Thyroid gland (tissue), 4 donors: ENCODE data around the gene DENND2D. TPM values are rescaled to one million over a fixed set of nuclear protein-coding genes. Genes with fewer than 3 reads are reported as not detected.

ENCODE experiments used
- DNase-seq, 2 donors: peaks; one replicate each; pipeline ENCODE4 v3.0.0-alpha.2; 2019
- H3K27ac ChIP-seq, 3 donors: fragments of 200-600 bp; sonication (generic); 1 replicate in 2 of 3; 2 replicates in 1 of 3; pipeline ENCODE4 v1.5.1; 2016 to 2019; ENCODE audit warnings: mild to moderate bottlenecking in 1 of 3, moderate library complexity in 1 of 3
- H3K27me3 ChIP-seq: fragments of 200-600 bp; sonication (generic); one replicate; pipeline ENCODE4 v1.5.1; 2019
- H3K36me3 ChIP-seq, 2 donors: fragments of 200-600 bp; sonication (generic); one replicate each; pipeline ENCODE4 v1.5.1; 2016 to 2019
- H3K4me1 ChIP-seq, 2 donors: fragments of 200-600 bp; sonication (generic); one replicate each; pipeline ENCODE4 v1.5.1; 2017 to 2019
- H3K4me3 ChIP-seq, 3 donors: fragments of 200-600 bp; sonication (generic); replicated peaks in 1 of 3; 1 replicate in 2 of 3; 2 replicates in 1 of 3; pipeline ENCODE4 v1.5.1; 2016; ENCODE audit warnings: mild to moderate bottlenecking in 1 of 3
- H3K9me3 ChIP-seq: fragments of 200-600 bp; sonication (generic); one replicate; pipeline ENCODE4 v1.5.1; 2017
- POLR2A ChIP-seq, 2 donors: fragments of 450-650 bp; IDR thresholded peaks; one replicate each; pipeline ENCODE4 v1.6.1; 2017; ENCODE audit warnings: antibody characterized with exemption in 2 of 2, mild to moderate bottlenecking in 2 of 2, moderate library complexity in 1 of 2
- WGBS, 2 donors: methylation state at CpG; one replicate each; pipeline ENCODE4 v1.1.5; 2017; 5-methylcytosine and 5-hydroxymethylcytosine counted together
- intact Hi-C: fragments of 100-400 bp; cut with DNase I; formaldehyde crosslinking; loops from one replicate; pipeline ENCODE4 v1.15.1; 2023
- total RNA-seq, 4 donors: library from RNA; depleted of rRNA; stranded (reverse); fragments of >200 nt; gene quantifications; one replicate each; pipeline ENCODE4 v1.2.3, GENCODE V29; 2016
- TF ChIP-seq, protein P1 (sequence below), 6 experiments: fragments of 200-600 bp in 3 of 6; fragments of 450-650 bp in 3 of 6; sonication (generic) in 3 of 6; IDR thresholded peaks; one replicate each; pipeline ENCODE4 v1.5.1; 2016 to 2019; ENCODE audit warnings: antibody characterized with exemption in 6 of 6, mild to moderate bottlenecking in 2 of 6, inconsistent platforms in 1 of 6, moderate library complexity in 1 of 6

DENND2D gene
- total RNA-seq, 4 donors from 2014 or later: 45.1 to 53.3 (median 49.4) TPM

DNA sequence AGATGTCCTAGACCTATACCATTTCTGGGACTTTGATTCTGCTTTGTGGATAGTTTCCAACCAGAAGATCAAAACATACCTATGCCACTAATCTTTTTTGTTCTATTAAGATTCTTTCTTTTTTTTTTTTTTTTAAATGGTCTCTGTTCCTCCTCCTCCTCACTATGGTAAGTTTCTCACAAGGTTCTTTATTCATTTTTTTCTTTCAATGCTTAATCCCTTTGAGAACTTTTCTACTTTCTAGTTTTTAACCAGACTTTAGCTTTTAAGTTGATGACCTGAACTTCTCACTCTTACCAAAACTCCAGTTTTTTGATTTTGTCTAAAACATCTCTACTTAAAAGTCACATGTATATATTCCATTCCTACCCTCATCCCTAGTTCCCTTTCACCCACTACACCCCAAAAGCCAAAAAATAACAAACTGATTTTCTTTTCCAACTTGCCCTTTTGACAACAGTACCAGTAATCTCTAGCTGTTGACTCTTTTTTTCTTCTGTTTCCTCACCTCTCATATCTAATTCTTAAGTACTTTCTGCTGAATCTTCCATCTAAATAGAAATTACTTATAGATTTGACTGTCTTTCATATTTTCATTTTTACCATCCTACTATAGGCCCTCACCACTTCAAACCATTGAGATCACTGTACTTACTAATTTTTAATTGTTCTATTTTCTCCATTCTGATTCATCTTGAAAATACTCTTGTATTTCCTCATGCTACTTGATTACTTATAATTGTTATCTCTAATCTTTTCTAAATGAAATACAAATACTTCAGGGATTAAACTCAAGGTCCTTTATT lies 54.3 kb downstream of the DENND2D start:
- no peaks in the 10 kb centered on the region for H3K9me3 ChIP-seq
- H3K27me3 ChIP-seq: no peaks in the 10 kb centered on the region
- H3K27ac ChIP-seq: no peak overlapping the region
- DNase-seq: no peak
- peaks cover 3 to 4% of the 10 kb centered on the region in 2 donors for H3K4me1 ChIP-seq
- TF ChIP-seq POLR2A (IDR thresholded peaks at IDR 0.05): no peak
- TF ChIP-seq, protein P1, sequence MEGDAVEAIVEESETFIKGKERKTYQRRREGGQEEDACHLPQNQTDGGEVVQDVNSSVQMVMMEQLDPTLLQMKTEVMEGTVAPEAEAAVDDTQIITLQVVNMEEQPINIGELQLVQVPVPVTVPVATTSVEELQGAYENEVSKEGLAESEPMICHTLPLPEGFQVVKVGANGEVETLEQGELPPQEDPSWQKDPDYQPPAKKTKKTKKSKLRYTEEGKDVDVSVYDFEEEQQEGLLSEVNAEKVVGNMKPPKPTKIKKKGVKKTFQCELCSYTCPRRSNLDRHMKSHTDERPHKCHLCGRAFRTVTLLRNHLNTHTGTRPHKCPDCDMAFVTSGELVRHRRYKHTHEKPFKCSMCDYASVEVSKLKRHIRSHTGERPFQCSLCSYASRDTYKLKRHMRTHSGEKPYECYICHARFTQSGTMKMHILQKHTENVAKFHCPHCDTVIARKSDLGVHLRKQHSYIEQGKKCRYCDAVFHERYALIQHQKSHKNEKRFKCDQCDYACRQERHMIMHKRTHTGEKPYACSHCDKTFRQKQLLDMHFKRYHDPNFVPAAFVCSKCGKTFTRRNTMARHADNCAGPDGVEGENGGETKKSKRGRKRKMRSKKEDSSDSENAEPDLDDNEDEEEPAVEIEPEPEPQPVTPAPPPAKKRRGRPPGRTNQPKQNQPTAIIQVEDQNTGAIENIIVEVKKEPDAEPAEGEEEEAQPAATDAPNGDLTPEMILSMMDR (IDR thresholded peaks at IDR 0.05): no peak
- intact Hi-C loops: no loop called here
- H3K36me3 ChIP-seq: peaks cover 0 to 10% of the 10 kb centered on the region in 2 donors
- H3K4me3 ChIP-seq: no peak overlapping the region

DNA sequence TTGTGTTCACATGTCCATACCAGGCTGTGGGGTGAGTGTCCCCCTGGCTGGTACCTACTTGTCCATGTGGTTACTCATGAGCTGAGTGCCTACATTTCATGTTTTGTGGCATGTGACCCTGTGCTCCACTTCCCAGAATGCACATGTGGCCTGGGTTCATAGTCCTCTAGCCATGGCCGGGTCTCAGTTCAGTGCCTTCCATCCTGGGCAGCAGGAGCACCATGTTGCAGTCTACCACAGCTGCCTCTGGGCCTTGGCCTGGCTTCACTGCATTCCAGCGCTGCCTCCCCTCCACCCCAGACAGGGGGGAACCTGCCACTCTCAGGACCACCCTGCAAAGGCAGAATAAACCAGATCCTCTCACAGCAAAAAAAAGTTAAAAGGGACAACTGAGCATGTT lies 54.9 kb downstream of the DENND2D start:
- WGBS, 2 donors: 89 to 90% methylated on average over 2 of the region's 2 CpGs
- H3K27ac ChIP-seq: no peak overlapping the region
- H3K27me3 ChIP-seq: no peaks in the 10 kb centered on the region
- peaks cover 0 to 10% of the 10 kb centered on the region in 2 donors for H3K36me3 ChIP-seq
- H3K4me3 ChIP-seq: no peak overlapping the region
- intact Hi-C loops: no loop called here
- H3K4me1 ChIP-seq: peaks cover 5 to 9% of the 10 kb centered on the region in 2 donors
- no peaks in the 10 kb centered on the region for H3K9me3 ChIP-seq
- TF ChIP-seq POLR2A (IDR thresholded peaks at IDR 0.05): no peak
- TF ChIP-seq, protein P1 (IDR thresholded peaks at IDR 0.05): no peak
- DNase-seq: no peak

DNA sequence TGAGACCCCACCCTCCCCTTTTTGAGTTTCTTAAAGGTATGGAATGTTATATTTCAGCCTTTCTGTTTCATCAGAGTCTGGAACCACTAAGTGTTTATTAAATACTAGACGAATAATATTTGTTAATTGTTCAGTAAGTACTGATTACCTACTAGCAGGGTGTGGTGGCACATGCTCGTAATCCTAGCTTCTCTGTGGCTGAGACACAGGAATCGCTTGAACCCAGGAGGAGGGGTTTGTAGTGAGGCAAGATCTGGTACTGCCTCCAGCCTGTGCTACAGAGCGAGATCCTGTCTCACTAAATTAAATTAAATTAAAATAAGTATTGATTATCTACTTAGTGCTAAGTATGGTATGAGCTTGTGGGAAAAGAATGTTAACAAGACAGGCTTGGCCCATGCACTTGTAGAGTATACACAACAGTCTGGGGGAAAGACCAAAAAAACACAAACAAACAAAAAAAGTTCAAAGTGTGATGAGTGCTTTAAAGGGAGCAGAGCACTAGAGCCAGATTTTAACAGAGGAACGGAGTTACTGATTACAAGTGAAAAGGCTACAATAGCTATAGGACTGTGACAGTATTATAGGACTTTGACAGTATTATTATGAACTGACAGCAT lies 58.0 kb downstream of the DENND2D start:
- Histone ChIP-seq H3K27me3 (no peaks in the 10 kb centered on the region), H3K4me3 (no peak overlapping the region), H3K9me3 (no peaks in the 10 kb centered on the region), H3K27ac (no peak overlapping the region), H3K4me1 (peaks cover 9 to 14% of the 10 kb centered on the region in 2 donors), H3K36me3 (no peaks in the 10 kb centered on the region)
- TF ChIP-seq, protein P1 (IDR thresholded peaks at IDR 0.05): no peak
- TF ChIP-seq POLR2A (IDR thresholded peaks at IDR 0.05): no peak
- DNase-seq: no peak
- intact Hi-C loops: no loop called here
- WGBS, 2 donors: 82 to 83% methylated on average over 5 of the region's 5 CpGs

DNA sequence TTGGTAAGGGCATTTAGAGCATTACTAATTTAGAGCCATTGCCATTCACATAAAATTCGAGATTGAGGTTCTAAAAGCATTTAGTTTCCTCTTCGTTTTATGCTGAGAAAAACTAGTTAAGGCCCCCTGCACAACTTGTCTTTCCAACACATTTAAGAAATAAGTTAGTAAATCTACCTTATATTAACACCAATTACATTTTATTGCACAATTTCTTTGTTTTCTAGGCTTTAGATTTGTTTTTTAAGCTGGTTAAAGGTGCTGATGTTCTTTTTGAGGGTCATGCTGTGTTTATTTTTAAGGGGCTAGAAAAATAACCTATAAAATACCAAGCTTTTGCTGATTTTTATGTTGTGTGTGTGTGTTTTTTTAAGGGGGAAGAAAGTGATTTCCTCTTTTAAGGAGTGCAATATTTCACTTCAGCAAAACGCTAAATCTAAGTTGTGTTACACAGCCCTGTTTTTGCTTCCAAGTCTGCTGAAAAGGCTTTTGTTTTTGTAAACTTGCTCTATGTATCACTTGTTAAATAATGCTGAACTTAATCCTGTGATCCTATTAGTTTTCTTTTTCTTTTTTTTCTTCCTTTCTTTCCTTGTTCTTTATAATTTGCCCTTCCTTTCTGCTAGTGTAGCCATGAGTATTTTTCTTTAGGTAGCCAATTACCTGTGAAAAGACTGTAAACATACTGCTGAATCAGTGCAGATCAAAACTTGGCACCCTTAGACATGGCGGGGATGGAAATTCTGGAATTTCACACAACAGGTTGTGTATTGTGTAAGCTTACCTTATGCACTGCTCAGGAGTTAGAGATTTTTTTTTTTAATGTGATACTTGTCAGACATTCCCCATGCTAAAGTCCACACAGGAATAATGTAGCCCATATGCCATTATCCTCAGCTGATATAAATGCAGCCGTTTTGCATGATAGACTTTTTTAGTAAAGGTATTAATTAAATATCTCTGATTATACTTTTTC lies 58.9 kb downstream of the DENND2D start:
- Histone ChIP-seq H3K27ac (no peak overlapping the region), H3K27me3 (no peaks in the 10 kb centered on the region), H3K9me3 (no peaks in the 10 kb centered on the region), H3K4me1 (peaks cover 9 to 14% of the 10 kb centered on the region in 2 donors), H3K4me3 (no peak overlapping the region), H3K36me3 (no peaks in the 10 kb centered on the region)
- DNase-seq: no peak
- TF ChIP-seq, protein P1 (IDR thresholded peaks at IDR 0.05): no peak
- TF ChIP-seq POLR2A (IDR thresholded peaks at IDR 0.05): no peak
- intact Hi-C loops: no loop called here
- WGBS, 2 donors: 46 to 51% methylated on average over 5 of the region's 5 CpGs
